ENCODE results near the gene ADAP1. TPM values are rescaled to one million over a fixed set of nuclear protein-coding genes. Genes with fewer than 3 reads are reported as not detected.

The ADAP1 gene
- total and polyA plus RNA-seq, 2 of the 8 experiments (the other 6 are each of a cell fraction or from before 2014, with no cell fraction given): 5.8 to 6.1 TPM

DNA sequence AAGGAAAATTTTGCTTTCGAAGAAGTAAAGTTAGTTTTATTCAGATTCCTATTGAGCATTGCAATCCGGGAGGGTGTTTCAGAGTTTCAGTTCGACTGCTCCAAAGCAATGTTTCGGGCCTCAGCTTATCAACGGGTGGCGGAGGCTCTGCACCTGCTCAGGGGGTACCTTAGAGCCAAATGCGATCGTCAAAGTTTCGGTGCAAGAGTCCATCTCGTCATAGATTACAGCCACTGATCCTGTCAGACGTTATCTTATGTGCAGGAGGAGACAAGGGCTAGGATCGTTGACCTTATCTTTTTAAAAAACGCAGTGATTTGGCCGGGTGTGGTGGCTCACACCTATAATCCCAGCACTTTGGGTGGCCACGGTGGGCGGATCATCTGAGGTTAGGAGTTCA, 24.7 kb upstream of the ADAP1 start:
- H3K4me2 ChIP-seq (ENCODE audit: insufficient read depth in 1 of 2, low read depth in 2 of 2, low read length in 2 of 2): no peak overlapping the region
- no peaks in the 10 kb centered on the region for H3K36me3 ChIP-seq (ENCODE audit: control insufficient read depth in 2 of 4, insufficient read depth in 4 of 4, low read length in 3 of 4)
- H2BK120ac ChIP-seq (replicated peaks; ENCODE audit: low read depth, low read length): no peak overlapping the region
- peaks cover 0 to 6% (median 3%) of the 10 kb centered on the region in 4 experiments; a peak in 5 of 7 replicates for H3K4me1 ChIP-seq (replicated peaks in 1 of 4; ENCODE audit: control insufficient read depth in 3 of 4, insufficient read depth in 4 of 4, low read length in 3 of 4)
- H4K8ac ChIP-seq (ENCODE audit: extremely low read depth, insufficient read depth, low read length): no peak overlapping the region
- FAIRE-seq (no peak), DNase-seq (ENCODE audit: low read depth in 1 of 2, low spot score in 2 of 2) (no peak)
- H3K56ac ChIP-seq (replicated peaks; ENCODE audit: insufficient read length, low read depth, low read length): no peak overlapping the region
- ChIA-PET POLR2A (ENCODE audit: partially characterized antibody) (interaction anchor here (3.2 kb wide), 1 partner anchor 12 kb away, joined by 10 read pairs; no protein-coding TSS in a partner anchor), CTCF (ENCODE audit: partially characterized antibody) (interaction anchor here (0.8 to 3.9 kb wide), 10 partner anchors 12 to 108 kb away, joined by 3 to 32 read pairs (median 4); partner anchors contain the start of genes GPER1 and GPR146)
- no peak overlapping the region for H3K4ac ChIP-seq (replicated peaks; ENCODE audit: insufficient read length, low read depth, low read length)
- H3K4me3 ChIP-seq (ENCODE audit: extremely low read depth in 1 of 4, insufficient read depth in 2 of 4, low read depth in 3 of 4, low read length in 4 of 4): no peak overlapping the region
- peaks cover 0 to 9% of the 10 kb centered on the region in 2 experiments; a peak in 3 of 4 replicates for H3K79me2 ChIP-seq (ENCODE audit: control insufficient read depth in 1 of 2, insufficient read depth in 2 of 2, low read length in 2 of 2)
- H3K79me1 ChIP-seq (ENCODE audit: low read depth, low read length): peaks cover 3% of the 10 kb centered on the region
- no peak overlapping the region for H2BK15ac ChIP-seq (ENCODE audit: low read length)
- H3K14ac ChIP-seq (ENCODE audit: insufficient read length): no peak overlapping the region
- H3K27ac ChIP-seq (ENCODE audit: low read depth, low read length): no peak overlapping the region
- H2BK5ac ChIP-seq (ENCODE audit: low read depth, low read length): no peak overlapping the region
- H2BK20ac ChIP-seq (ENCODE audit: low read length): 0 out of 2 replicates have a peak overlapping the region, but pooled peaks have one; percentile 48
- no peak overlapping the region for H3K23ac ChIP-seq (ENCODE audit: insufficient read length)
- H3K9me3 ChIP-seq (ENCODE audit: insufficient read depth in 2 of 2, low read depth in 1 of 2, low read length in 1 of 2): no peaks in the 10 kb centered on the region
- no peak overlapping the region for H2AFZ ChIP-seq (ENCODE audit: low read length)
- H3K27me3 ChIP-seq (replicated peaks in 1 of 4; ENCODE audit: control insufficient read depth in 3 of 4, extremely low read depth in 1 of 4, insufficient read depth in 3 of 4, low read length in 3 of 4): no peaks in the 10 kb centered on the region
- no peak overlapping the region for H3K18ac ChIP-seq (ENCODE audit: extremely low read depth, low read length)
- H4K20me1 ChIP-seq (replicated peaks in 1 of 2; ENCODE audit: control insufficient read depth in 1 of 2, insufficient read depth in 2 of 2, low read length in 2 of 2): peaks cover 0 to 5% of the 10 kb centered on the region in 2 experiments
- H3K23me2 ChIP-seq (ENCODE audit: low read depth, low read length): peaks cover 3% of the 10 kb centered on the region; the same call in 1 of the 2 replicates
- no peak overlapping the region for H3K9ac ChIP-seq (replicated peaks in 1 of 4; ENCODE audit: extremely low read depth in 1 of 4, low read depth in 3 of 4, low read length in 3 of 4)
- H2AK5ac ChIP-seq (ENCODE audit: low read depth, low read length): no peak overlapping the region
- H4K5ac ChIP-seq (ENCODE audit: insufficient read length, low read depth, low read length): no peak overlapping the region
- WGBS, 2 experiments (ENCODE audit: extremely low coverage in 1 of 2, insufficient coverage in 1 of 2, insufficient read length in 1 of 2, insufficient replicate concordance in 2 of 2, low coverage in 1 of 2, low lambda C conversion rate in 2 of 2, missing lambda C conversion rate in 1 of 2): 86% methylated on average over 16 of the region's 16 CpGs; no CpG with 5 or more reads in 1 of the 2 experiments
- H2BK12ac ChIP-seq (ENCODE audit: low read depth, low read length): no peak overlapping the region
- H4K91ac ChIP-seq (replicated peaks; ENCODE audit: insufficient read length, low read length): no peak overlapping the region
